Activated CD4-positive, alpha-beta T cell treated with anti-CD3 and anti-CD28 coated beads for 36 hours (primary cell): ENCODE measurements around the gene C10orf95. TPM values are rescaled to one million over a fixed set of nuclear protein-coding genes. Genes with fewer than 3 reads are reported as not detected.

Source experiments
- ATAC-seq: fragments of 200-7000 bp; cut with Tn5 transposase; one replicate; pipeline ENCODE4 v1.10.0; 2021; ENCODE audit warnings: mild to moderate bottlenecking, moderate library complexity
- CTCF ChIA-PET: fragments of 350-600 bp; sonication (Branson Sonifier 250); formaldehyde crosslinking; loops from one replicate; lab custom pipeline; 2021; ENCODE audit warnings: antibody characterized with exemption; lab: Charles Lee
- POLR2A ChIA-PET: fragments of 350-600 bp; sonication (Branson Sonifier 250); formaldehyde crosslinking; loops from one replicate; lab custom pipeline; 2021; ENCODE audit warnings: antibody characterized with exemption, inconsistent platforms; lab: Charles Lee
- DNase-seq: peaks from one replicate; pipeline ENCODE4 v3.0.0-alpha.2; 2020
- H3K27ac Mint-ChIP-seq: one replicate; pipeline ENCODE4 v1.8.0; 2021; ENCODE audit warnings: mixed read lengths
- H3K27me3 Mint-ChIP-seq: one replicate; pipeline ENCODE4 v1.8.0; 2021; ENCODE audit warnings: mixed read lengths
- H3K36me3 Mint-ChIP-seq: one replicate; pipeline ENCODE4 v1.8.0; 2021; ENCODE audit warnings: low read depth, mixed read lengths
- H3K4me1 Mint-ChIP-seq: one replicate; pipeline ENCODE4 v1.8.0; 2021; ENCODE audit warnings: mixed read lengths
- H3K4me3 Mint-ChIP-seq: one replicate; pipeline ENCODE4 v1.8.0; 2021; ENCODE audit warnings: mild to moderate bottlenecking, moderate library complexity, mixed read lengths
- H3K9me3 Mint-ChIP-seq: one replicate; pipeline ENCODE4 v1.8.0; 2021; ENCODE audit warnings: low read depth, mixed read lengths
- intact Hi-C, 2 experiments: fragments of 100-400 bp; cut with DNase I in 1 of 2; cut with micrococcal nuclease in 1 of 2; formaldehyde crosslinking; loops; one replicate each; pipeline versions ENCODE4 v1.14.2 to v1.15.1; 2022 to 2024; cut with DNase I, micrococcal nuclease
- total RNA-seq, 2 experiments: library from RNA; stranded (reverse); gene quantifications; one replicate each; pipeline ENCODE4 v1.2.3, GENCODE V29; 2021

Gene C10orf95
- total RNA-seq, 2 experiments from 2014 or later = 0.27 to 0.32 TPM

DNA sequence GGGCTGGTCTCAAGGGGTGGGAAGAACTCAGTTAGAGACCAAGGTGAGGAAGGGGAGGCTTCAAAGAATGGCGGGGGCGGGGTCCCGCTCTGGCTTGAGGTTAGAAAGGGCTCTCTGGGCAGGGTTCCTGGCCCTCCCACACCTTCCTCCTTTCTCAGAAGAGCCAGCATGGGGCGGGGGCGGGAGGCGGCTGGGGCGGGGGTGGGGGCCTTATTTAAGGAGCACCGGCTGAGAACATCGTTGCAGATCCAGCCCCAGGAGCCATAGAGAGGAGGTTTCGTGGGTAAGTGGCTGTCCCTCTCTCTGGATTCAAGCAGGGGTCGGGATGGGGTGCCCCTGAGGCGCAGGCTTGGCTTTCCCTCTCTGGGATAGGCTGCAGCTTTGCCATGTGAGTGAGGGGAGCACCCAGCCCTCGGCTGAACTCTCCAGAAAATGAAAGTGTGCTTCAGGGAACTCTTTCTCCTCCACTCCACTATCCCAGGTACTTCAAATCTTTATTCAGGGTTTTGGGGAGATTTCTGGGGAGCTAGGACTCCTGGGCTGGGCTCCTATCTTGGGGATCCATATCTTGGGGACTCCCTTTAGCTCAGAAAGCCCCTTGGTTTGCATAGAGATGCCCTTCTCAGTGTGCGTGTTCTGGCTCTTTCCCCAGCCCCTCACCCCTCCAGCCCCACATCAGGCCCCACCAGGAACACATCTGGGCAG, 15.7 kb downstream of the C10orf95 start:
- intact Hi-C loops = loop anchor here in 1 of 2 experiments (10.0 kb wide), 1 partner anchor 959 kb away; the partner anchor contains the start of genes ATP5MK and PDCD11
- peak overlapping the region; percentile 93 for H3K27ac Mint-ChIP-seq
- H3K4me3 Mint-ChIP-seq = peak overlapping the region; percentile 77
- no peaks in the 10 kb centered on the region for H3K27me3 Mint-ChIP-seq
- peak; percentile 5 for ATAC-seq
- no peaks in the 10 kb centered on the region for H3K9me3 Mint-ChIP-seq
- DNase-seq = peak; percentile 70
- H3K4me1 Mint-ChIP-seq = peaks cover 46% of the 10 kb centered on the region
- H3K36me3 Mint-ChIP-seq = peaks cover 9% of the 10 kb centered on the region
- ChIA-PET POLR2A (interaction anchor here (0.8 to 1.3 kb wide), 3 partner anchors 12 to 40 kb away, joined by 3 to 4 read pairs (median 3); partner anchors contain the start of gene NFKB2), CTCF (interaction anchor here (0.6 to 3.6 kb wide), 14 partner anchors 13 to 248 kb away, joined by 3 to 26 read pairs (median 3); partner anchors contain the start of genes C10orf95 and FBXL15)

- no peak for DNase-seq
- no peaks in the 10 kb centered on the region for H3K9me3 Mint-ChIP-seq
- H3K4me3 Mint-ChIP-seq = peak overlapping the region; percentile 77
- peak overlapping the region; percentile 93 for H3K27ac Mint-ChIP-seq
- ChIA-PET CTCF (interaction anchor here (0.5 to 3.6 kb wide), 17 partner anchors 13 to 247 kb away, joined by 3 to 26 read pairs (median 4); partner anchors contain the start of genes C10orf95 and FBXL15), POLR2A (interaction anchor here (0.9 to 1.3 kb wide), 2 partner anchors 12 to 26 kb away, joined by 3 to 4 read pairs; no protein-coding TSS in a partner anchor)
- H3K36me3 Mint-ChIP-seq = peaks cover 9% of the 10 kb centered on the region
- intact Hi-C loops = loop anchor here in 1 of 2 experiments (10.0 kb wide), 1 partner anchor 960 kb away; the partner anchor contains the start of genes ATP5MK and PDCD11
- no peak for ATAC-seq
- no peaks in the 10 kb centered on the region for H3K27me3 Mint-ChIP-seq
- H3K4me1 Mint-ChIP-seq = peaks cover 46% of the 10 kb centered on the region
Measured at GRCh38 chr10:102435133-102435497, 16.2 kb downstream of the C10orf95 start.

DNA sequence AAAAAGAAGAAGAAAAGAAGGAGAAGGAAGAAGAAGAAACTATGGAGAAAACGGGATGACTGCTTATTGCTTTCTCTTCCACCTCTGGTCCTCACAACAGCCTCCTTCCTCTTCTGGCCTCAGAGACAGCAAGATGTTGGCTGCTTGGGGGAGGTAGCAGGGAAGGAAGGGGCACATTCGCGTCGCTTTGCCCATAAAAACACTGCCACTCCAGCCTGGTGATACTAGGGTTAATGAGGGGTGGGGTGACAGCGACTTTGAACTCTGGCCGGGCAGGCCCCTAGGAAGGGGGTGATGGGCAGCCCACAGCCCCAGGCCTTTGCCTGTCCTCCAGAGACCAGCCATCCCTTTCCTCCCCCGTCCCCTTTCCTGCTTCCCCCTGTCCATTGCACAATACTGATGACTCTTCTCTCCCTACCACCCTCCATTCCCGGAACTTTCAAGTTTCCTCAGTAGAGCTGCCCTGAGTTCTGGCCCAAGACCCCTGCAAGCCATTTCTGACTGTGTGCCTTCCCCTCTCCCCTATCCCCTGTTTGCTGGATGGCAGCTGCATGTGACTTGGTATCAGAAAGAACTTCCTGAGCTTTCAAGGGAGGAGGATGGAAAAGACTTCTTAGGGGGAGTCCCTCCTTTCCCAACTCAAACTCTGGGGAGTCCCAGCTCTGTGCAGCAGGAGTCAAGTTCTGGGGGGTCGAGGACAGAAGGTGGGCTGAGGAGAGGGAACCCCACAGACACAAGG, 16.8 kb downstream of the C10orf95 start:
- POLR2A ChIA-PET = interaction anchor here (0.9 to 1.3 kb wide), 3 partner anchors 11 to 26 kb away, joined by 3 to 4 read pairs (median 3); no protein-coding TSS in a partner anchor
- H3K36me3 Mint-ChIP-seq = peaks cover 9% of the 10 kb centered on the region
- CTCF ChIA-PET = interaction anchor here (0.5 to 3.6 kb wide), 13 partner anchors 12 to 203 kb away, joined by 3 to 26 read pairs (median 3); partner anchors contain the start of gene FBXL15
- peaks cover 46% of the 10 kb centered on the region for H3K4me1 Mint-ChIP-seq
- no peaks in the 10 kb centered on the region for H3K27me3 Mint-ChIP-seq
- intact Hi-C loops = loop anchor here (5.0 to 10.0 kb wide), 2 partner anchors 37 to 960 kb away; partner anchors contain the start of genes ATP5MK (in 1 of the 2), NFKB2 (in 1 of the 2) and PDCD11 (in 1 of the 2)
- H3K9me3 Mint-ChIP-seq = no peaks in the 10 kb centered on the region
- peak overlapping the region; percentile 93 for H3K27ac Mint-ChIP-seq
- no peak for ATAC-seq
- peak overlapping the region; percentile 77 for H3K4me3 Mint-ChIP-seq
- DNase-seq = no peak

DNA sequence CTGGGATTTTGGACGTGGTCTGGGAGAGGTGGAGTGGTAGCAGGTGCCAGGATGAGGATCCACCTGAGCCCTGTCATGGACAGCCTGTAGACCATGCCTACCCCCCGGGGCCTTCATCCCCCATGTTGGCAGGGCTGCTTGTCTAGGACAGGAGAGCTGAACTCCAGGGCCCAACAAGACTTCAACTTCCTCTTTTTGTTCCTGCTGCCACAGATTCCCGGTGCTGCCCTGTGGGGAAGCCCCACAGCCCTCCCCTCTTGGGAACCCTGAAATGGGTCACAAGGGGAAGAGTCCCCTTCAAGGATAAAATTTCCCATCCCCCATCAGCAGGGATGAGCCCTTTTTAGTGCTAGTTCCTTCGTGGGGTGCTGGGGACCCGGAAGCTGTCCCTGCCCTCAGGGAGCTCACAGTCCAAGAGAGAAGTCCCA, 17.7 kb downstream of the C10orf95 start:
- ATAC-seq (no peak), DNase-seq (peak; percentile 29)
- intact Hi-C loops = loop anchor here (5.0 to 10.0 kb wide), 2 partner anchors 36 to 961 kb away; partner anchors contain the start of genes ATP5MK (in 1 of the 2), NFKB2 (in 1 of the 2) and PDCD11 (in 1 of the 2)
- H3K27ac Mint-ChIP-seq = peak overlapping the region; percentile 94
- peaks cover 9% of the 10 kb centered on the region for H3K36me3 Mint-ChIP-seq
- H3K4me1 Mint-ChIP-seq = peaks cover 46% of the 10 kb centered on the region
- ChIA-PET POLR2A (interaction anchor here (0.6 to 1.5 kb wide), 3 partner anchors 16 to 40 kb away, joined by 3 to 5 read pairs (median 3); no protein-coding TSS in a partner anchor), CTCF (interaction anchor here (1.0 to 3.6 kb wide), 5 partner anchors 11 to 202 kb away, joined by 3 to 26 read pairs (median 3); partner anchors contain the start of genes C10orf95 and FBXL15)
- no peaks in the 10 kb centered on the region for H3K27me3 Mint-ChIP-seq
- H3K9me3 Mint-ChIP-seq = no peaks in the 10 kb centered on the region
- H3K4me3 Mint-ChIP-seq = peak overlapping the region; percentile 85

DNA sequence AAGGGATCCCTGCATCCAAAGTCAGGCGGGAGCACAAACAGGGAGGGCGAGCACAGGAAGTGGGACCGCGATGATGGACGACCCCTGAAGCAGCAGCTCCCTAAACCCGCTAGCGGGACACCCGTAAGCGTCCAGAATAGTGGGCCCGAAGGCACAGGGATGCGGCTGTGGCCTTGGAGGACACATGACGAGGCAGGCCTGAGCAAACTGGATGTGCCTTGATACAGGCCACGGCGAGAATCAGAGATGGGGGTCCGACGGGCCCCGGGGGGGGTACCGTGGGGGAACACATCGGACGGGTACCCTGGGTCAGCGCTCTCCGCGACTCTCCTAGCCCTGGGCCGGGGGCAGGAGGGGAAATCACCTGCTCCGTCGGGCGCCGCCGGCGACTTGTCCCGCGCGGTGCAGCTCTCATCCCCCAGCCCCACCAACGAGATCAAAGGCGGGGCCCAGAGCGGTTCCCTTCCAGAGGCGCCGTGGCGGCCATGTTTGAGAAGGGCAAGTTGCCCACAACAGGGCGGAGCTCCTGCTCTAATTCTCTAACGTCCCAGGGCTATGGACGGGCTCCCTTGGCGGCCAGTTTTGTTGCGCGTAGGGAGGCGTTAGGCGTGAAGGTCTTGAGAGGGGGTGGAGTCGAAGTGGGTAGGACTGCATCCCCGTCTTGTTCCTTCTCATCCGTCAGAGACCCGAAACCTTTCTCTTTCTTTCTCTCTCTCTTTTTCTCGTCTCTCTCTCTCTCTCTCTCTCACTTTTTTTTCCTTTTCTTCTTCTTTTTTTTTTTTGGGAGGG, 19.0 kb downstream of the C10orf95 start, which contains the start of gene CUEDC2:
Gene CUEDC2, minus strand, starts transcription at position 413 of the 789 bp plus-strand sequence. CDS start 7,386 bp downstream, outside the sequence.
- peak; percentile 99 for DNase-seq
- H3K4me3 Mint-ChIP-seq = peak within 1 kb of the TSS; percentile 85
- intact Hi-C loops = loop anchor here (1.0 to 10.0 kb wide), 12 partner anchors 11 to 962 kb away; partner anchors contain the start of genes ACTR1A (in 2 of the 2), ATP5MK (in 1 of the 2), GBF1 (in 1 of the 2) and NFKB2 (in 1 of the 2)
- no peaks in the 10 kb centered on the region for H3K27me3 Mint-ChIP-seq
- H3K4me1 Mint-ChIP-seq = peaks cover 42% of the 10 kb centered on the region
- CTCF ChIA-PET = interaction anchor here (0.7 to 3.7 kb wide), 12 partner anchors 10 to 263 kb away, joined by 3 to 35 read pairs (median 4); partner anchors contain the start of genes C10orf95, FBXL15 and NFKB2
- no peaks in the 10 kb centered on the region for H3K9me3 Mint-ChIP-seq
- ATAC-seq = peak; percentile 94
- peaks cover 2% of the 10 kb centered on the region for H3K36me3 Mint-ChIP-seq
- POLR2A ChIA-PET = interaction anchor here (0.6 to 1.7 kb wide), 10 partner anchors 10 to 202 kb away, joined by 3 to 27 read pairs (median 4); partner anchors contain the start of genes C10orf95, FBXL15 and NFKB2
- H3K27ac Mint-ChIP-seq = peak within 1 kb of the TSS; percentile 94

- Mint-ChIP-seq H3K4me3 (peak overlapping the region; percentile 85), H3K36me3 (peaks cover 2% of the 10 kb centered on the region), H3K27me3 (no peaks in the 10 kb centered on the region), H3K4me1 (peaks cover 45% of the 10 kb centered on the region), H3K9me3 (no peaks in the 10 kb centered on the region), H3K27ac (peak overlapping the region; percentile 94)
- ChIA-PET POLR2A (interaction anchor here (0.7 to 1.7 kb wide), 5 partner anchors 9 to 32 kb away, joined by 3 to 27 read pairs (median 5); partner anchors contain the start of genes C10orf95 and FBXL15), CTCF (interaction anchor here (0.6 to 3.7 kb wide), 11 partner anchors 10 to 262 kb away, joined by 3 to 35 read pairs (median 4); partner anchors contain the start of genes C10orf95, FBXL15 and NFKB2)
- ATAC-seq (no peak), DNase-seq (peak; percentile 24)
- intact Hi-C loops = loop anchor here (1.0 to 10.0 kb wide), 12 partner anchors 10 to 963 kb away; partner anchors contain the start of genes ACTR1A (in 2 of the 2), ATP5MK (in 1 of the 2), GBF1 (in 1 of the 2) and NFKB2 (in 1 of the 2)
Measured at GRCh38 chr10:102431452-102432124, 19.8 kb downstream of the C10orf95 start.

DNA sequence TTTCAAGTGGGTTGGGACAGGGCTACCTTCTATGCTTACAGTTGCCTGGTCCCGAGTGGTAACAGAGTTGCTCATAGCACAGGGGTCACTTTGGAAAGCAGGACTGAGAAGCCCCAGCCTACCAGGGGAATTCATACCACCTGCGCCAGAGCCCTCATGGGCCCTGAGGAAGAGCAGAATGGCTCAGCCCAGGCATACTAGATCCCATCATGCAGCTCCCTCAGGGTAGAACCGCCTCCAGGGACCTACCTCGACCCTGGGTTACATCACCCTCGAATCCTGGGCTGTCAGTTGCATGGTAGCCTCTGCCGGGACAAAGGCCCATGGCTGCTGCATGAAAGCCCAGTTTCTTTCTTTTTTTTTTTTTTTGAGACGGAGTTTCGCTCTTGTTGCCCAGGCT, 21.9 kb downstream of the C10orf95 start:
- POLR2A ChIA-PET = interaction anchor here (0.6 kb wide), 1 partner anchor 21 kb away, joined by 3 read pairs; no protein-coding TSS in a partner anchor
- H3K27me3 Mint-ChIP-seq = no peaks in the 10 kb centered on the region
- CTCF ChIA-PET = interaction anchor here (0.9 to 3.7 kb wide), 2 partner anchors 8 to 19 kb away, joined by 3 to 35 read pairs; partner anchors contain the start of gene FBXL15
- no peak for DNase-seq
- no peaks in the 10 kb centered on the region for H3K9me3 Mint-ChIP-seq
- ATAC-seq = no peak
- H3K27ac Mint-ChIP-seq = no peak overlapping the region
- peaks cover 2% of the 10 kb centered on the region for H3K36me3 Mint-ChIP-seq
- no peak overlapping the region for H3K4me3 Mint-ChIP-seq
- intact Hi-C loops = no loop called here
- H3K4me1 Mint-ChIP-seq = peaks cover 34% of the 10 kb centered on the region

GRCh38 chr10:102426803-102427287, 24.5 kb downstream of the C10orf95 start:
- peaks cover 28% of the 10 kb centered on the region for H3K4me1 Mint-ChIP-seq
- ChIA-PET CTCF (interaction anchor here (0.8 to 1.4 kb wide), 4 partner anchors 25 to 265 kb away, joined by 3 to 5 read pairs (median 4); no protein-coding TSS in a partner anchor), POLR2A (interaction anchor here (0.9 kb wide), 1 partner anchor 42 kb away, joined by 3 read pairs; no protein-coding TSS in a partner anchor)
- H3K27ac Mint-ChIP-seq = peak overlapping the region; percentile 60
- no peak for DNase-seq
- H3K9me3 Mint-ChIP-seq = no peaks in the 10 kb centered on the region
- H3K4me3 Mint-ChIP-seq = no peak overlapping the region
- no peaks in the 10 kb centered on the region for H3K27me3 Mint-ChIP-seq
- intact Hi-C loops = no loop called here
- peaks cover 6% of the 10 kb centered on the region for H3K36me3 Mint-ChIP-seq
- ATAC-seq = no peak

DNA sequence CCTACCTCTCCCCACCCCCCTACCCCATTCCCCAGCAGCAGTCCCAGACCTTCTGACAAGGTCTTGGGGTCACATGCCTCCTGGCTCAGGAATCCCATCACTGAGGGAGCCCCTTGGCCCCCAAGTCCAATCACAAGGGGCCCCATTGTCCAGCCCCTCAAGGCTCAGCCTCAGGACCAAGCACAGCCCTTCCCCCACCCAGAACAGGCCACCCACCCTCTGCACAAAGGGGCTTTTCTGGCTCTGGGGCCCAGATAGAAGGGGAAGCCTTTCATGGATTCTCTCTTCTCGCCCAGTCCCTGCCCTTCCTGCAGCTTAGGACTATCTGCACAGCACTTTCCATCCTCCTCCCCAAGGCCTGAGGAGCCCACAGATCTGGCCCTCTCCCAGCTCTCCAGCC, 25.9 kb downstream of the C10orf95 start:
- H3K4me3 Mint-ChIP-seq = no peak overlapping the region
- H3K36me3 Mint-ChIP-seq = peaks cover 9% of the 10 kb centered on the region
- no peaks in the 10 kb centered on the region for H3K9me3 Mint-ChIP-seq
- no peak overlapping the region for H3K27ac Mint-ChIP-seq
- intact Hi-C loops = no loop called here
- ATAC-seq (no peak), DNase-seq (no peak)
- H3K4me1 Mint-ChIP-seq = peaks cover 27% of the 10 kb centered on the region
- POLR2A ChIA-PET = no interaction called here
- H3K27me3 Mint-ChIP-seq = no peaks in the 10 kb centered on the region
- CTCF ChIA-PET = interaction anchor here (0.5 to 2.5 kb wide), 4 partner anchors 36 to 196 kb away, joined by 3 to 10 read pairs (median 6); no protein-coding TSS in a partner anchor
